Astrocyte of the hippocampus (primary cell): ENCODE results near the gene PLCB4.
A peak's percentile ranks its signal among the peaks of the same experiment; 100 is the strongest.

Experiments used
- DNase-seq: peaks from one replicate; pipeline ENCODE4 v3.0.0; 2011; ENCODE audit warnings: low read depth, low spot score

Gene PLCB4

GRCh38 chr20:9177278-9177677, 108.4 kb downstream of the PLCB4 start:
- DNase-seq, result no peak

- peak; percentile 64 for DNase-seq
These were observed 110.4 kb downstream of the PLCB4 start for GRCh38 chr20:9179193-9179802.

- DNase-seq, result no peak
These were observed 111.0 kb downstream of the PLCB4 start for GRCh38 chr20:9179867-9180266.

GRCh38 chr20:9180481-9181257, 111.8 kb downstream of the PLCB4 start:
- no peak for DNase-seq

GRCh38 chr20:9185511-9185910, 116.6 kb downstream of the PLCB4 start:
- peak; percentile 54 for DNase-seq

GRCh38 chr20:9186396-9186795, 117.5 kb downstream of the PLCB4 start:
- DNase-seq, result no peak

GRCh38 chr20:9195031-9195430, 126.1 kb downstream of the PLCB4 start:
- DNase-seq, result no peak

- DNase-seq, result no peak
These were observed 127.2 kb downstream of the PLCB4 start for GRCh38 chr20:9196110-9196509.

- no peak for DNase-seq
These were observed 129.6 kb downstream of the PLCB4 start for GRCh38 chr20:9198460-9198859.

GRCh38 chr20:9200196-9200595, 131.3 kb downstream of the PLCB4 start:
- no peak for DNase-seq

- DNase-seq, result peak; percentile 76
These were observed 131.7 kb downstream of the PLCB4 start for GRCh38 chr20:9200620-9201019.

- no peak for DNase-seq
These were observed 133.7 kb downstream of the PLCB4 start for GRCh38 chr20:9202420-9203080.

GRCh38 chr20:9203081-9203447, 134.2 kb downstream of the PLCB4 start:
- DNase-seq, result no peak

- no peak for DNase-seq
These were observed 136.1 kb downstream of the PLCB4 start for GRCh38 chr20:9204979-9205378.

- DNase-seq, result no peak
These were observed 137.6 kb downstream of the PLCB4 start for GRCh38 chr20:9206486-9206885.

GRCh38 chr20:9207253-9207652, 138.4 kb downstream of the PLCB4 start:
- no peak for DNase-seq

GRCh38 chr20:9210356-9210755, 141.5 kb downstream of the PLCB4 start:
- DNase-seq, result no peak

GRCh38 chr20:9211016-9211760, 142.3 kb downstream of the PLCB4 start:
- DNase-seq, result no peak

GRCh38 chr20:9212735-9213134, 143.8 kb downstream of the PLCB4 start:
- no peak for DNase-seq

GRCh38 chr20:9214685-9215084, 145.8 kb downstream of the PLCB4 start:
- DNase-seq, result peak; percentile 18

- no peak for DNase-seq
These were observed 146.7 kb downstream of the PLCB4 start for GRCh38 chr20:9215539-9215938.

- DNase-seq, result no peak
These were observed 149.7 kb downstream of the PLCB4 start for GRCh38 chr20:9218531-9218961.
